NCI-H2196 (cell line): ENCODE measurements around the gene MTIF2.
"Not testable (repeated sequence)": the region's sequence is repeated elsewhere in the genome, so short reads cannot be mapped to it uniquely, and the experiment has no call there.

Experiments
- DNase-seq: peaks from one replicate; lab custom pipeline; 2025; ENCODE audit not compliant: unreplicated experiment; lab: John Stamatoyannopoulos, UW

The MTIF2 gene

DNA sequence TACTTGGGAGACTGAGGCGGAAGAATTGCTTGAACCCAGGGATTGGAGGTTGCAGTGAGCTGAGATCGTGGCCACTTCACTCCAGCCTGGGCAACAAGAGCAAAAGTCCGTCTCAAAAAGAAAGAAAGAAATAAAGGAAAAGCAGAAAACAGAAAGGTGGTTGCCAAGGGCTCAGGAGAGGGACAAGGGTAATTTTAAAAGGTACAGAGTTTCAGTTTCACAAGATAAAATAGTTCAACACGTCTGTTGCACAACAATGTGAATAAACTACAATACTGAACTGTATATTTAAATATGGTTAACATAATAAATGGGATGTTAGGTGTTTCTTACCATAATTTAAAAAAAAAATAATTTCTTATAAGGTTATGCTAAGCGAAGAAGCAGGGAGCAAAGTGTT is 23.6 kb downstream of the MTIF2 start:
- DNase-seq: no peak

DNA sequence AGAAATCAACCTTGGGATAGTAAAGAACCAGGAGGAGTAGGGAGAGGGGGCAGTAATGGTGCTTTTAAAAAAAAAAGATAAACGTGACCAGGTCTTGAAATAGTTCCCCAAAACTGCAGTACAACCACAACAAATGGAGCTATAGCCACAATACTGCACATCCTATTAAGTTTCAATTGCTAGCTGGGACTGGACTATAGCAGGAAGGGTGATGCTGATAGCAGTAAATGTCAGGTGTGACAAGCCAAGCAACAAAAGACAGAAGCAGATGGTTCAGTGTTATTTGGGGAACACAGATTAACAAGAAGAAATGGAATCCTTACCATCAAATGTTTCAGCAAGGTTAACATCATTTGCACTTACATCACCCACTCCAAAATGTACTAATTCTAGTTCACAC is 26.4 kb downstream of the MTIF2 start:
- DNase-seq: no peak

DNA sequence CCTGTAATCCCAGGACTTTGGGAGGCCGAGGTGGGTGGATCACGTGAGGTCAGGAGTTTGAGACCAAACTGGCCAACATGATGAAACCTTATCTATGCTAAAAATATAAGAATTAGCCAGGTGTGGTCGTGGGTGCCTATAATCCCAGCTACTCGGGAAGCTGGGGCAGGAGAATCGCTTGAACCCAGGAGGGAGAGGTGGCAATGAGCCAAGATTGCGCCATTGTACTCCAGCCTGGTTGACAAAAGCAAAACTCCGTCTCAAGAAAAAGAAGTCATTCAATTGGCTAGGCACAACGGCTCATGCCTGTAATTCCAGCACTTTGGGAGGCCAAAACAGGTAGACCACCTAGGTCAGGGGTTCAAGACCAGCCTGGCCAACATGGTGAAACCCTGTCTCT is 27.4 kb downstream of the MTIF2 start:
- DNase-seq: not testable (repeated sequence)

DNA sequence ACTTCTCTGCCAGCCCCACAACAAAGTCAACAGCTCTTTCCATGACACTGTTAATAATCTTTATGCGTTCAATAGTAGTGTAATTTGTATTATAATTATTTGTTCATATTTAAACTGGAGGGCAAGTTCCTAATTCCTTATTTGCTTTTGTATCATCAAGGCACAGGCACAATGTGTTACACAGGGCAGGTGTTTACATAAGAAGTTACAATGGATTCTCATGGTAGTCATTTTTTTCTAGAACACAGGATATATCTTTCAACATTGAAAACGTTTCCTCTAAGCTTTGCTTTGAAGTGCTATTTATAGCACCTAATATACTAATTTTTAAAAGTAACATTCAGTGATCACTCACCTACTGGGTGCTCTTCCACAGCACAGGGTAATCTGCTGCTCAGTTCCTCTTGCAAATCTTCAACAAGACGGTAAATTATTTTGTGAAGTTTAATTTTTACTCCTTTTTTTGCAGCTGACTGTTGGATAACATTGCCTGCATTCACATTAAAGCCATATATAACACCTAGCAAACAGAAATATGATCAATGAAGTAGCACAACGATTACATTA is 29.3 kb downstream of the MTIF2 start:
- no peak for DNase-seq

DNA sequence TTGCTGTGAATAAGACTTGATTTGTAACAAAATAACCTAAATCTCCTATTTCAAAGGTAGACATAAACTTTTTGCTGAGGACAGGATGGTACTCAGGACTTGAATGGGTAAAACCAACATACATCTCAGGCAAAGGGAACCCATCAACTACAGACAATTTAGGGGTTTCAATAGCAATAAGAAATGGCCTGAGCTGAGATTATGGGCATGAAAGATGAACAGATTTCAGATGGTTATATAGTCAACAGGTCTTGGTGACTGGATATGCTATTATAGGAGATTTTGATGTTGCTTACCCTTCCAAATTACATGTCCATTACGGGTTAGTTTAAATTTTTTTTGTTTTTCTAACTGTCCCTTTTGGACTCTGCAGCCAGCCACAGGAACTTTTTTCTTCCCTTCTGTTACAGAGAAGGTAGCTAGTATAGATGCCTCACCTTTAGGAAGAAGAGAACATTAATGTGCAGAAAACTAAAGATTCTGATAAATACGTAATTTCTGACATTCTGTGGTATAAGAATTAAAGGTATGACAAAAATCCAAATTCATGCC is 32.0 kb downstream of the MTIF2 start:
- no peak for DNase-seq

DNA sequence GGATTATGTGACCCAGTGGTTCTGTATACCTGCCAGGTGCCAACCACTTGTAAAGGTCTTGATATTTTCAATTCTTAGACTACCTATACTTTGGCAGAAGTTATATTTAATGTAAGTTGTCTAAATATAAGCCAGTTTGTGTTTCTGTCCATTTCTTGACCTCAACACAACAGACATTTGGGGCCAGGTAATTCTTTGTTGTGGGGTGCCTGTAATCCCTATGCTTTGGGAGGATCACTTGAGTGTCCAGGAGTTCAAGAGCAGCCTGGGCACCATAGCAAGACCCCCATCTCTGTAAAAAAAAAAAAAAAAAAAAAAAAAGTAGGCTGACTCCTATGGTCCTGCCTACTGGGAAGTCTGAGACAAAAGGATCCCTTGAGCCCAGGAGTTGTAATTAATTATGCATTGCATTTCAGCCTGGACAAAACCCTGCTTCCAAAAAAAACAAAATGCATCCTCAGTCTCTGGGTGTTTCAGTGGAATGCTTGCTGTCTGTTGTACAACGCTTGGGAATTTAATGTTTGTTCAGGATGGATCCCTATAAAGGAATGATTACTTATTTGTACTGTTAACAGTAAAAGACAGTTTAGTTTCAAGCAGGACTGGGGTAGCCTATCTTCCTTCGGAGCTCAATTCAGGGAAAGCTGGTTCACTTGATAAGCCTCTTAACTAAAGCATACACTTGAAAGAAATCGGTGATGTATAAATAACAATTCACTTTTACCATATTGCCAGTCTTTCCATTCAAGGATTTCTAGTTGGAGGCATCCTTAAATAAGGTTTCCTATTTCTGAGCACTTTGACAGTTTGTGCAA is 33.1 kb downstream of the MTIF2 start:
- DNase-seq: no peak

DNA sequence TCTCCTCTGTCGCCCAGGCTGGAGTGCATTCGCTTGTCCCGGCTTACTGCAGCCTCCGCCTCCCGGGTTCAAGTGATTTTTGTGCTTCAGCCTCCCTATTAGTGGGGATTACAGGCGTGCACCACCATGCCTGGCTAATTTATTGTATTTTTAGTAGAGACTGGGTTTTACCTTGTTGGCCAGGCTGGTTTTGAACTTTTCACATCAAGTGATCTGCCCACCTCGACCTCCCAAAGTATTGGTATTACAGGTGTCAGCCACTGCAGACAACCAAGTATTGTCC is 35.4 kb downstream of the MTIF2 start:
- no peak for DNase-seq

DNA sequence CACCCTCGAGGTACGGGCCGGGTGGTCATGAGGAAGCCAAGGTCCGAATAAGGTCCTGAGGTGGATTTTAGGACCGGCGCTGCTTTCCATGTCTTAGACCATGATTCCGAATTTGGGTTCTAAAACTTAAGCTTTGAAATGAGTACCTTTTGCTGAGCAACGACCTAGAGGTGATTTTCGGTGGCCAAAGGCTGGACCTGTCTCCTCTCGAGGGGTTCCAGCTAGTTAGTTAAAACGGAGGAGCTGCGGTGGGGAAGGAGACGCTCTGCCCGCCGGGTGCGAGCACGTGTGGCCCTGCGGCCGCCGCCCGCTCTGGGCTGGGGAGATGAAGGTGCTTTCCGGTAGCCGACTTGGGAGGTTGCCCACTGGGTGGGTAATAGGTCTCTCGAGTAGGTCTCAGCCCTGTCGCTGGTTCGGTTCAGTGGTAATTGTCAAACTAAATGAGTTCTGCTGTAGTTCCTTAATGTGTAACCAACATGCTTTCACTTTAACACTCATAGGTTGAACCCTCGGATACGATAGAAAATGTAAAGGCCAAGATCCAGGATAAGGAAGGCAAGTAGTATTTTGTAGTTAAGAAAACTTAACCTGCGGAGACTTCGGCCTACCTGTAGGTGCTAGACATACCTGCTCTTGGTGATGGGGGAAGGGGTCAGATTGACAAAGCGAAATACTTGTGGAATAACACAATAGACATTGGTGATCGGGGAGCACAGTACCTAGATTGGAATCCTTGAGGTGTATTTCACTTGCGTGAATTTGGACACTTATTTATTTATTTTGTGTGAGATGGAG is 36.0 kb downstream of the MTIF2 start:
- no peak for DNase-seq

DNA sequence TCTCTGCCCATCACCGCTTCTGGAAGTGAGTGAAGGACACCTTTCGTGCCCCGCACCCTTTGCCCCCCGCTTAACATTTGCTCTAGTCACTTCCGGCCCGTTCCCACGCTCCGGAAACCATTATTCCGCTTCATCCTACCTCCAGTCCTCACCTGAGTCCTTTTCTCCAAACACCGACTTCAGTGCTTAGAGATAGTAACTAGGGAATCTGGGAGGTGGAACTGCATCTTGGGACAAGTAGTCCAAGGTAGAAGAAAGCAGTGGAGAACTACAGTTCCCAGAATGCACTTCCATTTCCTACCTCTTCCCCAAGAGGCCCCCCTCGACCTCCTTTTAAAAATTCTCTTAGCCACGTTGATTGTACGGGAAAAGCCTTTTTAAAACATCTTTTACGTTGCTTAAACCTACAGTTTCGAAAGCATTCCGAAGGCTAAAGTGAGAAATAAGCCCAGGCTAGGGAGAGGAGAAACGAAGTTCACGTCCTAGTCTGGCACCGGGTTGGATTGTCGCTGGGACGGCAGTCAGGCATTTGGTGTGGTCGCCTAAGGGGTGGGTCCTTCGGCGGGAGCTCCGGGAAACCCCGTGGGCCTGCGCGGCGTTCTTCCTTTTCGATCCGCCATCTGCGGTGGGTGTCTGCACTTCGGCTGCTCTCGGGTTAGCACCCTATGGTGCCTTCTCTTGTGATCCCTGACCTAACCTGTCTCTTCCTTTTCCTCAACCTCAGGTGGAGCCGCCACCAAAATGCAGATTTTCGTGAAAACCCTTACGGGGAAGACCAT is 36.8 kb downstream of the MTIF2 start, which contains the start of the genes CLHC1 and RPS27A:
CLHC1 (minus strand) TSS at position 210 of the 779 bp plus-strand sequence. CDS start 9,882 bp downstream, outside the sequence.
RPS27A (plus strand) TSS at position 605 of the 779 bp plus-strand sequence; CDS start at position 742, 137 bp downstream.
- peak; percentile 74 for DNase-seq

DNA sequence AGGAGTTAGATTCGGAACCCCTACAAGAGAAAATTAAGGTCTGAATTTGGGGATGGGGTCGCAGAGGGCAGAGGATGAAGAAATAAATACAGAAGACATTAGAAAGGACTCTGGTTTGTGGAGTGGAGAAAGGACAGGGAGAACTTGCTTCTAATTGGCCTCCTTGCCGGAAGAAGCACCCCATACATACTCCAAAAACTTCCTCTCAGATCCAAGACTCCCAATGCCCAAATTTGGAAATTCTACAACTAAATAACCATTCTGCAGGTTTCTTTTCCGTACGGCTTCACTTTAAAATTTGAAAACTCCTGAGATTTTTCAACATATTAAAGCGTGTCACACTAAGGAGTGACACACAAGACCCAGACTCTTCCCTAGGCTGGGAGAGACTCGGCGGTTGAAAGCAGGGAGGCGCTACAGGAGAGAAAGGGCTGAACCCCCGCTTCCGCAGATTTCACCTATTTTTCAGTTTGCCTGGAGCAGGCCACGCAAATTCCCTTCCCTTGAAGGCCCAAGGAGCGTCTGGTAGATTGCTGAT is 37.4 kb downstream of the MTIF2 start:
- no peak for DNase-seq

DNA sequence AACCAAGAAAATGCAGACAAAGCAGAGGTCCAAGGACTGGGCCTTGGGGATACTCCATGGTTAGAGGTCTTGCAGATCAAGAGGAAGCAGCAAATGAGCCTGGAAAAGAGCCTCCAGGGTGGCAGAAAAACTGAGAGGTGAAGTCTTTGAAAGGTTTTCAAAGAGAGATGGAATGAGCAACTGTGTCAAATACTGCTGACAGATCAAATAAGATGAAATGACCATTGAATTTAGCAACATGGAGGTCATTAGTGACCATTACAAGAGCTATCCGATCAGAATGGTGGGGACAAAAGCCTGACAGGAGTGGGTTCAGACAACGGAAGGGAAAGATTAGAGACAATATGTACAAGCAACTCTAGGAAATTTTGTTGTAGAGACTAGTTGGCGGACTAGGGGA is 38.5 kb downstream of the MTIF2 start:
- DNase-seq: no peak

DNA sequence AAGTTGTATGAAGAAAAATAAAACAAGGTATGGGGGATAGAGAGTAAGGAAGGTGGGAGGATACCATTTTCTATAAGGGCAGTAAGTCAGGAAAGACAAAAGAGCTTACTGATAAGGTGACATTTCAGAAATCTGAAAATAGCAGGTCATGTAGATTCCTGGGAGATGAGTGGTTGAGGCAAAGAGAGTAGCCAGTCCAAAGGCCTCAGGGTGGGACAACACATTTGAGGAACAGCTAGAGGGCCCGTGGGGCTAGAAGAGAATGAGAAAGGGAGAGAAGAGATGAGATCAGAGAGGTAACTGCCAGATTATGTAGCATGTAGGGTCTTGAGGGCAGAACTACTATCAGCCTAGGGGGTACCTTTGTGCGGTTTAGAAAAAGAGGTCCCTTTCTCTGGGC is 39.8 kb downstream of the MTIF2 start:
- no peak for DNase-seq

DNA sequence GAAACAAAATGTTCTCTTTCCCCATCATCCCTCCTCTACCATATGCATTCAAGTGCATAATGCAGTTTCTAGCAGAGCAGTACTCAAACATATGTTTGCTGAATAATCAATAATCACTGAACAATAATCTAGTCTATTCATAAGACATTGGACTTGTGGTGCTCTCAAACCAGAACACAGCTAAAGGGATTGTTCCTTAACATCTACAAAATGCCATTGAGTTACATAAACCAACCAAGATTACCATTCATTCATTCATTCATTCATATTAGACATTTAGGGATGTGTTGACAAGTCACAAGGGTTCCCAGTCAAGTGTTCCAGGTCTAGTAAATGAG is 40.8 kb downstream of the MTIF2 start:
- DNase-seq: no peak

DNA sequence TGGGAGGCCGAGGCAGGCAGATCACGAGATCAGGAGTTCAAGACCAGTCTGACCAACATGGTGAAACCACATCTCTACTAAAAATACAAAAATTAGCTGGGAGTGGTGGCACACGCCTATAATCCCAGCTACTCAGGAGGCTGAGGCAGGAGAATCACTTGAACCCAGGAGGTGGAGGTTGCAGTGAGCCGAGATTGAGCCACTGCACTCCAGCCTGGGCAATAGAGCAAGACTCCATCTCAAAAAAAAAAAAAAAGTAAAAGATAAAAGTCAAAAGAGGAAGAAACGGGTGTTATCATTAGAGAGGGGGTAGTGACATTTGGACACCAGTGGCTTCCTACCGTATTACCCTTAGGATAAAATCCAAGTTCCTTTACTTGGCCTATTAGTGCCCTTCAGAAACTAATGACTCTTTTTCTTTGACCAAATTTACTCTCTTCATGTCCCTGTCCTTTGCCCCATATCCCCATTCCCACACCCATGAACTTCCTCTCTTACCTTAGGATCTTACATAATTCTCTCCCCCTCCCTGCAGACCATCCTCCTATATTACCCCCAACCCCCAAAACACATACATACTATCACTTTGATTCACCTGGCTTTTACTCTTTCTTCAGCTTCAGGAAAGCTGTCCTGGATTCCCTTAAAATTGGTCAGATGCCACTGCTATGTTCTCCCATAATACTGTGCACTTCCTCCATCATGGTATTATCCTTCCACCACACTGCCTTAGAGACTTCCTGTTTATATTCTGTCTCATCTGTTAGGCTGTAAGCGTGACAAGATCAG is 41.4 kb downstream of the MTIF2 start:
- DNase-seq: not testable (repeated sequence)

DNA sequence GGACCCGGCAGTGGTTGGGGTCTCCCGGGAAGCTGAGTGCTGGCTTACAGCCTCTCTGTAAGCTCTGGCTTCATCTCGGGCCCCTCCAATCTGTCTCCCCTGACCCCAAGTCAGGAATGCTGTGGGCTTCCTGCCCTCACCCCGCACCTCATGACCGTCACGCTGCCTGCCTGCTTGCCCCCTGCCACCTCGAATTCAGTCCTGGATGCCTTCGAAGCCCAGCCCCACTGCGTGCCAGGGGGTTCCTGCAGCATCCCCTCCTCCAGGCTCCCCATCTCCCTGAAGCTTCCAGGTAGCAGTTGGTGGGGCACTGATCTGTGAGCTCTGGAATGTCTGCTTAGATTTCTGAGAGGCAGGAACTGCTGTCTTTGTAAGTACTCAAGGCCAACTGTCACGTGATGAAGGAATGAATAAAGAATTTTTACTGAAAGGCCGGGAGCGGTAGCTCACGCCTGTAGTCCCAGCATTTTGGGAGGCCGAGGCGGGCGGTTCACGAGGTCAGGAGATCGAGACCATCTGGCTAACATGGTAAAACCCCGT is 43.5 kb downstream of the MTIF2 start:
- no peak for DNase-seq

DNA sequence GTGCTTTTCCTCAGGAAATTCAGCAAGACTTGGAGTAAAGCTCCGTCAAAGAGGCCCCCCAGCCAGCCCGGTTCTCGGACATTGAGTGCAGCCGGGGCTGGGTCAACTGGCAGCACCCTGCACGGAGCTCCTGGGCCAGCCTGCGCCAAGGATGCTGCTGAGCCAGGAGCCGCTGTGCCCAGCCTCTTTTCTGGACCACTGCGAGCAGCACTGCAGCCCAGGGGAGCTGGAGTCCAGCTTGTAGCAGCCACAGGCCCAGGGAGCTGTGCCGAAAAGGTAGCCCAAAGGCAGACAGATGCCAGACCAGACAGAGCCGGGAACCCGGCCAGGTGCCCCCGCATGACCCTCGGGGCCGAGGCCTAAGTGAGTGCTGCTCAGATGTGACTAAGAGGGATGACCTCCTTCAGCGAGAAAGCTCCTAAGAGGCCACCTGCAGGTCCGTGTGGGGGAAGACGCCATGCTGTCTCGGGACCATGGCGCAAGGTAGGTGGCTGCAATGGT is 44.2 kb downstream of the MTIF2 start:
- DNase-seq: no peak

DNA sequence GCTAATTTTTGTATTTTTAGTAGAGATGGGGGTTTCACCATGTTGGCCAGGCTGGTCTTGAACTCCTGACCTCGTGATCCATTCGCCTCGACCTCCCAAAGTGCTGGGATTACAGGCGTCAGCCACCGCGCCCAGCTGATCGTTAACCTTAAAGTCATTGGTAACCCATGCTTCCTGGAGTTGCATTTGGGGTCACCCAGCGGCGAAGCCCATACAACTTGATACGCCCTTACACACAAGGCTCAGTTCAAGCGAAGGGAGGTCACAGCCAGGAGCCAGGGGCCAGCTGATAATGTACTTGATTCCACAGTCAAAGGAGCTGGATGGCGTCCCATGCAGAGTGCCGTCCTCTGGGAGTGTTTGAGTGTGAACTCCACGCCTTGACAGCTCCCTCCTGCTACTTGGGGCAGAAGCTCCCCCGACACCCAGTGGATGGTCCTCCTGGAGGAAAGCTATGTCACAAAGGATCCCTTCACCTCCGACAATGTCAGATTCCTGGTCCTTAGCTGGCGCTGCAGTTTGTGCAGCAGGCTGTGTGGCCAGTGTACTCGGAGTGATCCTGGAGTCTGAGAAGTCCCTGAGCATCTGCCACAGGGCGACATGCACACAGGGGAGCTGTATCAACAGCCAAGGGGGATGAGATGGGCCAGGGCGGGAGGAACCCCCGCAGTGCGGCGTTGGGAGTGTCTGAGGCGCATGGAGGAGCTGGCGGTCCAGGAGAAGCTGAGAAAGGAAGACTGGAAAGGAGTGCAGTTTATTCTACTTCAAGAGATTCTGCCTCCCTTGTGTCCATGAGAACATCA is 44.9 kb downstream of the MTIF2 start:
- DNase-seq: no peak

DNA sequence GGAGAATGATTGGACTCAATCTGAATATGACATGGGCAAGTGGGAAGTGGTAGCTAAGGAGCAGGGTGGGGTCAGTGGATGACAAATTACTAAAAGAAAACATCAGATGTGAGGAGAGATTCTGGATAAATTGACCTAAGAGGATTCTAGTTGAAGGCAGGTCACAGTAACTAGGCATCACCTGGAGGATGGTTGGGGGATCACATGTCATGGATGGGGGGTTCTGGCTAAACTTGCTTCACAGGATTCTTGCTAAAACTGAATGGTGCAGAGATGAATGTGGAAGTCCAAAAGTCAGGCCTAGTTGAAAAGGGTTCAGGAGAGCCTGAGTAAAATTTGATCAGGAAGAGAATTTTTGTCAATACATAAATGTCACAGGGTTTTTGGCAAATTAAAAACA is 55.2 kb downstream of the MTIF2 start:
- no peak for DNase-seq

DNA sequence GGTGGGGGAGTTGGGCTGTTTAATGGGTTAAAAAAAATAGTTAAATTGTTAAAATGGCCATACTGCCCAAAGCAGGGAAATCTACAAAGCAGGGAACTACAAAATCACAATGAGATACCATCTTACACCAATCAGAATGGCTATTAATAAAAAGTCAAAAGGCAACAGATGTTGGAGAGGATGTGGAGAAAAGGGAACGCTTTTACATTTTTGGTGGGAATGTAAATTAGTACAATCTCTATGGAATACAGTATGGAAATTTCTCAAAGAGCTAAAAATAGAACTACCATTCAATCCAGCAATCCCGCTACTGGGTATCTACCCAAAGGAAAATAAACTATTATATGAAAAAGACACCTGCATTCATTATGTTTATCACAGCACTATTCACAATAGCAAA is 64.1 kb downstream of the MTIF2 start:
- no peak for DNase-seq
